ENCODE data around the gene GRIN2A.

Gene GRIN2A

GRCh38 chr16:9867176-9867575 lies 315.1 kb downstream of the GRIN2A start:
- no peak for DNase-seq (ENCODE audit: low read depth in 4 of 4, low spot score in 1 of 4)

- DNase-seq (ENCODE audit: low read depth in 4 of 4, low spot score in 1 of 4): no peak
These were observed 317.8 kb downstream of the GRIN2A start for GRCh38 chr16:9864461-9864860.

GRCh38 chr16:9862327-9862726 lies 319.9 kb downstream of the GRIN2A start:
- DNase-seq (ENCODE audit: low read depth in 4 of 4, low spot score in 1 of 4): no peak

- no peak for DNase-seq (ENCODE audit: low read depth in 4 of 4, low spot score in 1 of 4)
These were observed 321.4 kb downstream of the GRIN2A start for GRCh38 chr16:9860876-9861275.

GRCh38 chr16:9859701-9860327 lies 322.4 kb downstream of the GRIN2A start:
- DNase-seq (ENCODE audit: low read depth in 4 of 4, low spot score in 1 of 4): no peak

- DNase-seq (ENCODE audit: low read depth in 4 of 4, low spot score in 1 of 4): no peak
These were observed 327.6 kb downstream of the GRIN2A start for GRCh38 chr16:9854675-9855074.

GRCh38 chr16:9852003-9852402 lies 330.2 kb downstream of the GRIN2A start:
- no peak for DNase-seq (ENCODE audit: low read depth in 4 of 4, low spot score in 1 of 4)

- no peak for DNase-seq (ENCODE audit: low read depth in 4 of 4, low spot score in 1 of 4)
These were observed 331.4 kb downstream of the GRIN2A start for GRCh38 chr16:9850817-9851216.

GRCh38 chr16:9849697-9850245 lies 332.5 kb downstream of the GRIN2A start:
- no peak for DNase-seq (ENCODE audit: low read depth in 4 of 4, low spot score in 1 of 4)

- no peak for DNase-seq (ENCODE audit: low read depth in 4 of 4, low spot score in 1 of 4)
These were observed 335.1 kb downstream of the GRIN2A start for GRCh38 chr16:9847146-9847545.

- DNase-seq (ENCODE audit: low read depth in 4 of 4, low spot score in 1 of 4): no peak
These were observed 335.7 kb downstream of the GRIN2A start for GRCh38 chr16:9846362-9847099.

- no peak for DNase-seq (ENCODE audit: low read depth in 4 of 4, low spot score in 1 of 4)
These were observed 336.4 kb downstream of the GRIN2A start for GRCh38 chr16:9845661-9846361.

- DNase-seq (ENCODE audit: low read depth in 4 of 4, low spot score in 1 of 4): no peak
These were observed 337.9 kb downstream of the GRIN2A start for GRCh38 chr16:9844361-9844760.

- no peak for DNase-seq (ENCODE audit: low read depth in 4 of 4, low spot score in 1 of 4)
These were observed 338.7 kb downstream of the GRIN2A start for GRCh38 chr16:9843424-9844018.

GRCh38 chr16:9840761-9841665 lies 341.2 kb downstream of the GRIN2A start:
- no peak for DNase-seq (ENCODE audit: low read depth in 4 of 4, low spot score in 1 of 4)

- DNase-seq (ENCODE audit: low read depth in 4 of 4, low spot score in 1 of 4): no peak
These were observed 344.7 kb downstream of the GRIN2A start for GRCh38 chr16:9837481-9837880.

GRCh38 chr16:9836118-9836736 lies 346.0 kb downstream of the GRIN2A start:
- DNase-seq (ENCODE audit: low read depth in 4 of 4, low spot score in 1 of 4): no peak

- DNase-seq (ENCODE audit: low read depth in 4 of 4, low spot score in 1 of 4): no peak
These were observed 355.0 kb downstream of the GRIN2A start for GRCh38 chr16:9827062-9827752.

- DNase-seq (ENCODE audit: low read depth in 4 of 4, low spot score in 1 of 4): no peak
These were observed 355.6 kb downstream of the GRIN2A start for GRCh38 chr16:9826656-9827055.
